HEK293 (cell line): ENCODE results near the gene SLC38A9.

Experiments
- CTCF ChIA-PET: fragments of 350-600 bp; formaldehyde crosslinking; extraction: SDS; loops from one replicate; lab custom pipeline; 2021; ENCODE audit warnings: antibody characterized with exemption; lab: Yijun Ruan, JAX
- POLR2A ChIA-PET: fragments of 300-600 bp; formaldehyde crosslinking; extraction: SDS; loops from one replicate; lab custom pipeline; 2020; ENCODE audit warnings: antibody characterized with exemption, inconsistent platforms; lab: Yijun Ruan, JAX
- H3K27ac ChIP-seq: fragments of 200-500 bp; sonication (Bioruptor generic); 2 replicates; pipeline ENCODE4 v1.5.1; 2014; ENCODE audit warnings: low read depth, low read length, control low read depth, inconsistent platforms; ENCODE audit errors: extremely low read depth
- H3K36me3 ChIP-seq, 2 experiments: fragments of 200-500 bp in 1 of 2; sonication (Bioruptor generic) in 1 of 2; 1 replicate in 1 of 2; 2 replicates in 1 of 2; pipeline ENCODE4 v1.5.1; 2014 to 2017; ENCODE audit warnings: inconsistent platforms in 2 of 2, low read length in 2 of 2; ENCODE audit not compliant: control insufficient read depth in 2 of 2, insufficient read depth in 1 of 2
- H3K4me1 ChIP-seq: fragments of 200-500 bp; sonication (Bioruptor generic); 2 replicates; pipeline ENCODE4 v1.5.1; 2014; ENCODE audit warnings: mild to moderate bottlenecking, low read length, inconsistent platforms; ENCODE audit not compliant: control insufficient read depth, insufficient read depth
- H3K4me3 ChIP-seq: 2 replicates; pipeline ENCODE4 v1.5.1; 2011; ENCODE audit warnings: low read depth, mild to moderate bottlenecking, control low read depth, low read length, moderate library complexity
- H3K9me3 ChIP-seq: fragments of 200-500 bp; sonication (Bioruptor generic); 2 replicates; pipeline ENCODE4 v1.5.1; 2014; ENCODE audit warnings: low read depth, low read length, inconsistent platforms; ENCODE audit not compliant: control insufficient read depth, insufficient read depth
- BCL11B ChIP-seq: fragments of 450-650 bp; formaldehyde crosslinking; IDR thresholded peaks from 2 replicates; pipeline ENCODE4 v1.5.1; 2016; ENCODE audit warnings: low read depth, missing biosample characterization, missing genetic modification characterization
- GFI1B ChIP-seq: fragments of 450-650 bp; formaldehyde crosslinking; IDR thresholded peaks from 2 replicates; pipeline ENCODE4 v1.5.1; 2016; ENCODE audit warnings: missing biosample characterization, missing genetic modification characterization
- PRDM10 ChIP-seq: fragments of 450-650 bp; formaldehyde crosslinking; IDR thresholded peaks from 2 replicates; pipeline ENCODE4 v1.5.1; 2016; ENCODE audit warnings: missing biosample characterization, missing genetic modification characterization
- YY2 ChIP-seq: fragments of 450-650 bp; formaldehyde crosslinking; IDR thresholded peaks from 2 replicates; pipeline ENCODE4 v1.5.1; 2016; ENCODE audit warnings: missing biosample characterization, missing genetic modification characterization
- ZBTB21 ChIP-seq: fragments of 450-650 bp; formaldehyde crosslinking; IDR thresholded peaks from 2 replicates; pipeline ENCODE4 v1.5.1; 2017; ENCODE audit warnings: missing biosample characterization, missing genetic modification characterization
- ZBTB26 ChIP-seq: fragments of 450-650 bp; formaldehyde crosslinking; optimal IDR thresholded peaks from 2 replicates; pipeline ENCODE3; 2016; ENCODE audit warnings: missing biosample characterization, mild to moderate bottlenecking, missing genetic modification characterization
- ZBTB6 ChIP-seq: fragments of 450-650 bp; formaldehyde crosslinking; IDR thresholded peaks from 2 replicates; pipeline ENCODE4 v1.5.1; 2017; ENCODE audit warnings: missing biosample characterization, missing genetic modification characterization
- ZNF184 ChIP-seq: fragments of 450-650 bp; IDR thresholded peaks from 2 replicates; pipeline ENCODE4 v1.5.1; 2018; ENCODE audit warnings: missing biosample characterization, mild to moderate bottlenecking, missing genetic modification characterization
- ZNF248 ChIP-seq: fragments of 450-650 bp; formaldehyde crosslinking; IDR thresholded peaks from 2 replicates; pipeline ENCODE4 v1.5.1; 2017; ENCODE audit warnings: missing biosample characterization, missing genetic modification characterization
- ZNF311 ChIP-seq: fragments of 450-650 bp; formaldehyde crosslinking; IDR thresholded peaks from 2 replicates; pipeline ENCODE4 v1.5.1; 2017; ENCODE audit warnings: missing biosample characterization, missing genetic modification characterization, borderline replicate concordance
- ZNF548 ChIP-seq: fragments of 450-650 bp; formaldehyde crosslinking; IDR thresholded peaks from 2 replicates; pipeline ENCODE4 v1.5.1; 2016; ENCODE audit warnings: missing biosample characterization, missing genetic modification characterization
- ZNF585B ChIP-seq: fragments of 450-650 bp; formaldehyde crosslinking; IDR thresholded peaks from 2 replicates; pipeline ENCODE4 v1.5.1; 2016; ENCODE audit warnings: missing biosample characterization, missing genetic modification characterization
- ZNF596 ChIP-seq: fragments of 450-650 bp; IDR thresholded peaks from 2 replicates; pipeline ENCODE4 v1.5.0; 2018; ENCODE audit warnings: missing biosample characterization, mild to moderate bottlenecking, missing genetic modification characterization, moderate library complexity
- ZNF623 ChIP-seq: fragments of 450-650 bp; formaldehyde crosslinking; IDR thresholded peaks from 2 replicates; pipeline ENCODE4 v1.5.1; 2016; ENCODE audit warnings: missing biosample characterization, missing genetic modification characterization
- ZNF677 ChIP-seq: fragments of 450-650 bp; IDR thresholded peaks from 2 replicates; pipeline ENCODE4 v1.5.0; 2018; ENCODE audit warnings: missing biosample characterization, mild to moderate bottlenecking, missing genetic modification characterization, moderate library complexity
- ZNF747 ChIP-seq: fragments of 450-650 bp; formaldehyde crosslinking; IDR thresholded peaks from 2 replicates; pipeline ENCODE4 v1.5.1; 2016; ENCODE audit warnings: missing biosample characterization, missing genetic modification characterization
- ZNF777 ChIP-seq: fragments of 450-650 bp; formaldehyde crosslinking; IDR thresholded peaks from 2 replicates; pipeline ENCODE4 v1.5.1; 2017; ENCODE audit warnings: missing biosample characterization, missing genetic modification characterization, borderline replicate concordance
- TF ChIP-seq, protein P1 (sequence below): fragments of 450-650 bp; formaldehyde crosslinking; IDR thresholded peaks from 2 replicates; pipeline ENCODE4 v1.5.1; 2017; ENCODE audit warnings: missing biosample characterization, missing genetic modification characterization

The SLC38A9 gene

GRCh38 chr5:55713871-55714270 lies 1.7 kb upstream of the SLC38A9 start:
- Histone ChIP-seq H3K9me3 (no peaks in the 10 kb centered on the region; the same call in 1 of the 2 replicates), H3K4me1 (no peaks in the 10 kb centered on the region), H3K36me3 (peaks cover 0 to 2% of the 10 kb centered on the region in 2 experiments; a peak in 2 of 3 replicates), H3K27ac (no peak overlapping the region), H3K4me3 (no peak overlapping the region)
- ChIA-PET POLR2A (interaction anchor here (0.6 kb wide), 1 partner anchor 105 kb away, joined by 4 read pairs; no protein-coding TSS in a partner anchor), CTCF (interaction anchor here (0.6 to 1.2 kb wide), 4 partner anchors 10 to 723 kb away, joined by 3 to 5 read pairs (median 4); no protein-coding TSS in a partner anchor)
- TF ChIP-seq ZNF585B: no peak
- no peak for TF ChIP-seq ZNF677 (tag by site-specific recombination)
- no peak for TF ChIP-seq ZNF777 (tag by site-specific recombination)
- no peak for TF ChIP-seq PRDM10
- no peak for TF ChIP-seq ZNF623 (tag by site-specific recombination)

DNA sequence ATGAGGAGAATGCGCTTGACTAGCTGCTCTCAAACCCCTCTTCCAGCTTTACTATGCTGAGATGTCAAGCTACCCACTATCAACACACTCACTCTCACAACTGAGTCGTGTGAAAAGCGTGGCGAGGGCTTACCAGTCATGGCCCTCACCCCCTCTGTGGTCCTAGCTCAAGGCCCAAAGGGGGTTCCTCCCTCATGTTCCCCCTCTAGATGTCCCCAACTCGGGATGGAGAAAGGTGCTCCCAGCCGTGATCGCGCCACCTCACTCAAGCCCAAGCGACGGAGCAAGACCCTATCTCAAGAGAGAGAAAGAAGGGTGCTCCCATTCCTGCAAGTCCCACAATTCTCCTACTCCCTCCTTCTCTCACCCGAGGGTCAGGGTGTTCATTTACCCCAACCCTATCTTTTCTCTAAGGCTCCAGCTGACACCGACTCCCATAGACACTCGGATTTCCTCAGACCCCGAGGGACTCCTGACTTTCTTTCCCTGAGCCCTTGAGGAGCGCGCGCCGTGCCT lies 559 bp downstream of the SLC38A9 start:
- TF ChIP-seq ZBTB6 (tag by site-specific recombination) (0 out of 2 replicates have a peak, but pooled peaks have one; percentile 58), ZNF596 (tag by site-specific recombination) (no peak)
- TF ChIP-seq, protein P1, sequence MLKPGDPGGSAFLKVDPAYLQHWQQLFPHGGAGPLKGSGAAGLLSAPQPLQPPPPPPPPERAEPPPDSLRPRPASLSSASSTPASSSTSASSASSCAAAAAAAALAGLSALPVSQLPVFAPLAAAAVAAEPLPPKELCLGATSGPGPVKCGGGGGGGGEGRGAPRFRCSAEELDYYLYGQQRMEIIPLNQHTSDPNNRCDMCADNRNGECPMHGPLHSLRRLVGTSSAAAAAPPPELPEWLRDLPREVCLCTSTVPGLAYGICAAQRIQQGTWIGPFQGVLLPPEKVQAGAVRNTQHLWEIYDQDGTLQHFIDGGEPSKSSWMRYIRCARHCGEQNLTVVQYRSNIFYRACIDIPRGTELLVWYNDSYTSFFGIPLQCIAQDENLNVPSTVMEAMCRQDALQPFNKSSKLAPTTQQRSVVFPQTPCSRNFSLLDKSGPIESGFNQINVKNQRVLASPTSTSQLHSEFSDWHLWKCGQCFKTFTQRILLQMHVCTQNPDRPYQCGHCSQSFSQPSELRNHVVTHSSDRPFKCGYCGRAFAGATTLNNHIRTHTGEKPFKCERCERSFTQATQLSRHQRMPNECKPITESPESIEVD: no peak
- Histone ChIP-seq H3K4me3 (peak overlapping the region; percentile 99), H3K36me3 (peaks cover 5 to 16% of the 10 kb centered on the region in 2 experiments; a peak in 2 of 3 replicates), H3K4me1 (no peaks in the 10 kb centered on the region), H3K9me3 (no peaks in the 10 kb centered on the region; the same call in 1 of the 2 replicates), H3K27ac (peak overlapping the region; percentile 12; the same call in 1 of the 2 replicates)
- ChIA-PET POLR2A (no interaction called here), CTCF (interaction anchor here (0.7 to 1.5 kb wide), 2 partner anchors 10 to 318 kb away, joined by 4 read pairs; no protein-coding TSS in a partner anchor)

DNA sequence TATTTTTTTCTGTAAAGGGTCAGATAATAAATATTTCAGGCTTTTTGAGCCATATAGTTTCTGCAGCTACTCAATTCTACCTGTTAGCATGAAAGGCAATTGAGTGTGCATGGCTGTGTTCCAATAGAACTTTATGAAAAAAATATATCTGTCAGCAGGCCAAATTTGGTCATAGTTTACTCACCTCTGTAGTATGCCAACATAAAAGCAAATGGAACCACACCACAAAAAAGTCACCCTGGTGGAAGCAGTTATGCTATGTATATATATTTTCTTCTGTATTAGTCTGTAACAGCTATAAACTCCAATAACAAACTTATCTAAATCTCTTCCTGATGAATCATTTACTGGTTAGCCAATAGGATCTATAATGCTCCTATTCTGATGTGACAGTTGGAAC lies 3.4 kb downstream of the SLC38A9 start:
- TF ChIP-seq YY2 (no peak), ZBTB26 (tag by site-specific recombination) (no peak), BCL11B (tag by site-specific recombination) (no peak), ZNF548 (tag by site-specific recombination) (no peak), ZBTB21 (no peak), ZNF184 (tag by site-specific recombination) (no peak), ZNF311 (tag by site-specific recombination) (no peak), GFI1B (tag by site-specific recombination) (no peak), ZNF747 (no peak), ZNF248 (tag by site-specific recombination) (no peak)
- H3K36me3 ChIP-seq: peaks cover 8 to 16% of the 10 kb centered on the region in 2 experiments; a peak in 2 of 3 replicates
- no peak overlapping the region for H3K4me3 ChIP-seq
- H3K4me1 ChIP-seq: no peaks in the 10 kb centered on the region
- ChIA-PET CTCF (no interaction called here), POLR2A (no interaction called here)
- no peak overlapping the region for H3K27ac ChIP-seq
- H3K9me3 ChIP-seq: no peaks in the 10 kb centered on the region
